DMS79 treated with DMSO at 0.1 percent for 48 hours (cell line): ENCODE measurements around the gene SLC25A22.

ENCODE experiments used
- DNase-seq: peaks from one replicate; lab custom pipeline; 2025; lab: John Stamatoyannopoulos, UW

Gene SLC25A22

DNA sequence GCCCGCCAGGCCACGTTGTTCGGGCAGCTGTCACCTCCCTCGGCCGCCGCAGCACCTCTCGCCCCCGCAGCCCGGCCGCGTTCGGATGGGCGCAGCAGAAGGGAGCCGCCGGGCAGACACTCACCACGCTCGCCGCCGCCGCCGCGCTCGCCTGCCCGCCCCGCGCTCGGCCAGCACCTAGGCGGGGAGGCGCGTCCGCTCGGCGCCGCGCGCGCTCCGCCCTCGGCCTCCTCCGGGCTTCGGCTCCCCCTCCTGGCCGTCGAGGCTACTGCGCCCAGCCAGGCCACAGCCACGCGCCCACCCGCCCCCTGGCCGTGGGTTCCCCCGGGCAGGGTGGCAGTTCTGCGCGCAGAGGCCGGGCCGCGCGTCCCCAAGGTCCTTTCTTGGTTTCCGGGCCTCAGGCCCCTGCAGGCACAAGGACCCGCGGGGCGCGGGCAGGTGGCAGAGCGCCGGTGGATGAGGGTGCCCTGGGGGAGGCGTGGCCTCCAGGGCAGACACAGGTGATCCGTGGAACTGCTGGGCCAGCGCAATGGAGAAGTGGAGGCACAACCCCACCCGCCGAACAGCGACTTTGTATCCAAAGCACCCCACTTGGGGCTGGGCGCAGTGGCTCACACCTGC, at the start of gene SLC25A22:
Gene SLC25A22, minus strand, starts transcription at position 189 of the 621 bp plus-strand sequence. CDS start 3,275 bp downstream, outside the sequence.
- DNase-seq = no peak

DNA sequence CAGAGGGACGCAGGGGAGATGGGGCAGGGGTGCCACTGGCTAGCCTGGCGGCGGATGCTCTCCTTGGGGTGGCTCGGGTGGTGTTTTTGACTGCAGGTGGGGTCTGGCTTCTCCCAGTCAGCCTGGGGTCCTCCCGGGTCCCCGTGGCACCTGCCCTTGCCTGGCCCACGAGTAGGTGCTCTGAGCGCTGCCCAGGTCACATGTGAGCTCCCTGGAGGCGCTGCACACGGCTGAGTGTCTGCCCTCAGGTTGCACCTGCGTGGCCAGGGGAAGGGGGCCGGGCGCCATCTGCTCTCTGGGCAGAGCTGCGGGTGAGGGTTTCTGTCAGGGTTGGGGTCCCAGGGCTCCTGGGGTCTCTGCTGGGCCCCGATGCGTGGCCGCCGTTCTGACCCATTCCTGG, 49.8 kb upstream of the SLC25A22 start:
- DNase-seq = no peak

- no peak for DNase-seq
Observed at GRCh38 chr11:846496-847098, 48.5 kb upstream of the SLC25A22 start.

DNA sequence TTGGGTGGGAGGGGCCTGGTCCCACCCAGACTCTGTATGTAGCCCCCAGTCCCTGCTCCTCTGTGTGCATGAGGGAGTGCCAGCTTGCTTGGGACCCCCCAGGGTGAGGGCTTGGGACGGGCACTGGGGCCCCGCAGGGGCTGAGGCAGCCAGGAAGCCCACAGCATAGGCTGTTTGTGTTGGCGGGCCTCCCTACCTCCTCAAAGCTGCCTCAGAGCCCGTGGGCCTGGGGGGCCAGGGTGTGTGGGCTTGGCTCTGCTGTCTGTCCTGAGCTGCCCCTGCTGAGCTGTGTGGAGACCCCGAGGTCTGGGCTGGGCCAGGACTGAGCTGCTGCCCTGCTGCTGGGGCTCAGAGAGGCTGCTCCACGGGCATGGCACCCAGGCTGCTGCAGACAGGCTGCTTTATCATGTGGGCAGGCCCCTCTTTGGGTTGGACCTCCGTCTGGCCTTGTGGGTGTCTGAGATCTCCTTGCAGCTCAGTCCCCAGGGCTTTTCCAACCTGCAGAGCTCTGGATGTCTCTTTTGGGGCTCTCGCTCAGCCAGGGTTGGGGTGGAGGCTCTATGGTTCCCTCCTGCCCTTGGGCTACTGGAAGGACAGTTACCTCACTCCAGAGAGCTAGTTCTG, 47.9 kb upstream of the SLC25A22 start:
- no peak for DNase-seq

GRCh38 chr11:844693-845644, 46.9 kb upstream of the SLC25A22 start:
- DNase-seq = no peak

DNA sequence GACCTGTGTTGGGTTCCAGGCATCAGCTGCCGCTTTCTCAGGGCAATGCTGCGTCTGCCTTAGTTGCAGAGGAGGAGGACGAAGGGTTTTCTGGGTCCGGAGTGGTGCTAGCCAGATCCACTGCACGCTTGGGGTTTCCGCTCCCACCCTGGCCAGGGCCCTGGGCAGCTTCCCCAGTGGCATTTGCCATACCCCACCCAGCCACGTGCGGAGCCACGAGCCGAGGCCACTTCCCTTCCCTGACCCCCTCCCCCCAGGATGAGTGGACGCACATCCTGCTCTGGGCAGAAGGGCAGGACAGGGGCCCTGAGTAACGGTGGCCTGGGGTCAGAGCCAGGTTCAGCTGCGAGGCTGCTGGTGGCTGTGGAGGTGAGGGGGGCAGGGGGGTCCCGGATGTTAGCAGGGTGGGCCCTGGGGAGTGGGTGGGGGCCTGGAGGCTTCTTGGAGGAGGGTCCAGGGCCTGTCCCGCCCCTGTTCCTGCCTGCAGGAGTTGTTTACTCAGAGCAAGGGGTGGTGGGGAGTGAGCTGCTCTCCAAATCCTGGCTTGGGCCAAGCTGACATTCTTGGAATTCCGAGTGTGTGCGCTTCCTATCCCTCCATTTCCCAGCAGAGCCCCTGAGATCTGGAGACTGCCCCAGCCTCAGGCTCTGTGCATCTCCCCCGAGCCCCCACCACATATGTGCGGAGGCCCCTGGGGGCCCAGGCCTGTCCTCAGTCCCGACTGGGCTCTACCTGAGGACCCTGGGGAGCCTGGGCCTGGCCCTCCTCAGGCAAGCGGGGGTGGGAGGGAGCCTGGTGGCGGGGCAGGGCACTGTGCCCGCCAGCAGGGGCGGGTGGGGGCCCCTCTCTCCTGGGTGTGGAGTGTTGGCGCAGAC, 46.0 kb upstream of the SLC25A22 start:
- DNase-seq = no peak

- no peak for DNase-seq
Observed at GRCh38 chr11:843086-843734, 45.1 kb upstream of the SLC25A22 start.

DNA sequence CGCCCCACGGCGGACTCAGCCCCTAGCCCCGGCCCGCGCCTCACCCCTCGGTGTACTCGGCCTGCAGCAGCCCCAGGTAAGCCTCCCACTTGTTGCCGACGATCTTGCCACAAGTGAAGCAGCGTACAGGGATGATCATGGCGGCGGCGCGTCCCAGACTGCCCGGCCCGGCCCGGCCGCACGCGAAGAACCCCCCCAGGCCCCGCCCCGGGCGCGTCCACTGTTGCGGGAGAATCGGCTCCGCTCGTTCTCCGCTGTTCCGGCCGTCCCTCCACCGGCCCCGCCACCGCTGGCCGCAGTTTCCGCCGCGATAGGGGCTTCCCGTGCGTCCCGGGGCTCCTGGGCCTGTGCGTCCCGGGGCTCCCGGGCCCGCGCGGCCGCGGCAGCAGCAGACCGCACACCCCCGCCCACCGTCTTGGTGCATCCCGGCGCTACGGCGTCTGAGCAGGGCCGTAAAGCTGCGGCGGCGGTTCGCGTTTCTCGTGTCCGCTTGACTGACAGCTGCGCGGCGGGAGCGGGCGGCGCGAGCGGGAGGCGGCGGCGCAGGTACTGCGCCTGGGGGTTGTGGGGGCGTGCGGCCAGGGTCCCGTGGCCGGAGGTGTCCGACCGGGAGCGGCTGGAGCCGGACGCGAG, 44.4 kb upstream of the SLC25A22 start, which contains the start of the genes POLR2L and TSPAN4:
Gene POLR2L, minus strand, starts transcription at position 160 of the 633 bp plus-strand sequence. Its CDS starts 21 bp downstream, at position 139.
Gene TSPAN4, plus strand, starts transcription at position 483 of the 633 bp plus-strand sequence. CDS start 7,453 bp downstream, outside the sequence.
- peak; percentile 66 for DNase-seq

GRCh38 chr11:841981-842369, 43.9 kb upstream of the SLC25A22 start:
- DNase-seq = no peak

- no peak for DNase-seq
Observed at GRCh38 chr11:839875-840617, 42.0 kb upstream of the SLC25A22 start.

GRCh38 chr11:839280-839623, 41.2 kb upstream of the SLC25A22 start:
- DNase-seq = no peak

DNA sequence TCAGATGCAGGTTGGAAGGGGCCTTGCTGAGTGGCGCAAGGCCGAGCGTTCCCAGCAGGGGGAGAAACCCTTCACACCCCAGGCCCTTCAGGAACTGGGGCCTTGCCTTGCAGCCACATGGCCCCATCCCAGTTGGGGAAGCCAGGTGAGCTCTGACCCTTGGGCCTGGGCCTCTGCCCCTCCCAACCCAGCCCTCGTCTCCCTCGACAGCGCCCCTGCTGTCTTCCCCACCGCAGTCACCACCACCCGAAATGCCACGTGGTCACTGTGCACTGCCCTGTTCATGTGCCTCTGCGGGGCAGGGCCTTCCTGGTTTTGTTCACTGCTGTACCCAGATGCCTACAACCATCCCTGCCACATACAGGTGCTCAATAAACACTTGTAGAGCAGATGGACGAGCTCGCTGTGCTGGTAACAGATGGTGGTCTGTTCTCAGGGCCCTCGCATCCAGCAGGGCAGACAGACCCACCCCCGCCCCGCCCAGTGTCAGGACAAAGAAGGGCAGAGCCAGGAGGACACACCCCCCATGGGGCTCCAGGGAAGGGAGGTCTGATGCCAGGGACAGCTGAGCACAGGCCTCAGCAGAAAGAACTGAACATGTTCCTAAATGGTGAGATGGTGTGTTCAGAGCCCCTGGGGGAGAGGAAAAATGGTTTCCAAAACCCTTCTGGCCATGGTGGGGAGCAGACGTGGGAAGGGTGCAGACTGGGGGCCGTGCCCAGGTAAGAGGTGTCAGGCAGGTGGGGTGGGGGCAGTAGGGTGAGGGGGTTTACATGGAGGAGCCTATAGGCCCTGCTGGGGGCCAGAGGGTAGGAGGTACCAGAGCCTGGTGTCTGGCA, 40.6 kb upstream of the SLC25A22 start:
- DNase-seq = no peak

DNA sequence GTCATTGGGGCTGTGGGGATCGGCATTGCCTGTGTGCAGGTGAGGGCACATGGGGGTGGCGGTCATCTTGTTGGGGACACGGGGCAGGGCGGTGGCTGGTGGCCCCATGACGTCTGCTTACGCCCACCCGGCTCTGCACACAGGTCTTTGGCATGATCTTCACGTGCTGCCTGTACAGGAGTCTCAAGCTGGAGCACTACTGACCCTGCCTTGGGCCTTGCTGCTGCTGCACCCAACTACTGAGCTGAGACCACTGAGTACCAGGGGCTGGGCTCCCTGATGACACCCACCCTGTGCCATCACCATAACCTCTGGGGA, 39.9 kb upstream of the SLC25A22 start:
- no peak for DNase-seq

- no peak for DNase-seq
Observed at GRCh38 chr11:837189-837989, 39.3 kb upstream of the SLC25A22 start.

GRCh38 chr11:836700-837099, 38.6 kb upstream of the SLC25A22 start:
- no peak for DNase-seq

GRCh38 chr11:836274-836673, 38.2 kb upstream of the SLC25A22 start:
- DNase-seq = no peak

- DNase-seq = no peak
Observed at GRCh38 chr11:834371-835316, 36.6 kb upstream of the SLC25A22 start.
